HG02678 (cell line): Measurements from ENCODE around the gene USP47.

Experiments used
- ATAC-seq: cut with Tn5 transposase; IDR thresholded peaks from one replicate; pipeline ENCODE4 v1.9.1; 2021; ENCODE audit warnings: mild to moderate bottlenecking, moderate library complexity; ENCODE audit not compliant: unreplicated experiment

Gene USP47

DNA sequence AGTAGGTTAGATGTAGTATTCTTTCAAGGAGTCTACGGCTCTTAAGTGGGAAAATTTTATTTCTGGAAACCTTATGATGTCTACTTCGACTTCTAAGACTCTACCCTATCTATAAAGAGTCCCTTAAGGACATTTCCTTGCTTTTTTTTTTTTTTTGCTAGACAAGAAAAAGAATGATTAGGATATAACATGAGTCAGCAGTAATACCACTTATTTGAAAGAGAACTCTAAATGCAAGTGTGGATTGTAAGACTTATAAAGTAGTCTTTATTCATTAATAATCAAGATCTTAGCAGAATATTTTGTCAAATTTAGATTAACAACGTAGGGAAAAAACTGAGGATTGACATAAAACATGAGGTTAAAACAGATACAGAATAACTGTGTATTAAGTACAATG is 95.7 kb downstream of the USP47 start:
- ATAC-seq: no peak

DNA sequence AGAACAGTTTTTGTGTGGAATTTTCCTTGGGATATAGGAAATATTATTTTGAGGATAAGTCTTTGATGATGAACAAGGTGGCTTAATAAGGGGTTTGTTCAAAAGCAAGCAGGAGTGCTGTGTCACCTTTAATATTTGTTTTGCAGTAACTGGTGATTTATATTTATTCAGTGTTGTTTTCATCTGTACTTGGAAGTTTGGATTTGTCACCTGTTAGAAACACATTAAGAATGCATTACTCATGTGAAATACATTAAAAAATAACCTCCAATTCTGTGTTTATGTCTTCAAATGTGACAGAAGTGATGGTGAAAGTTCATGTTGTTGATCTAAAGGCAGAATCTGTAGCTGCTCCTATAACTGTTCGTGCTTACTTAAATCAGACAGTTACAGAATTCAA is 96.2 kb downstream of the USP47 start:
- no peak for ATAC-seq

DNA sequence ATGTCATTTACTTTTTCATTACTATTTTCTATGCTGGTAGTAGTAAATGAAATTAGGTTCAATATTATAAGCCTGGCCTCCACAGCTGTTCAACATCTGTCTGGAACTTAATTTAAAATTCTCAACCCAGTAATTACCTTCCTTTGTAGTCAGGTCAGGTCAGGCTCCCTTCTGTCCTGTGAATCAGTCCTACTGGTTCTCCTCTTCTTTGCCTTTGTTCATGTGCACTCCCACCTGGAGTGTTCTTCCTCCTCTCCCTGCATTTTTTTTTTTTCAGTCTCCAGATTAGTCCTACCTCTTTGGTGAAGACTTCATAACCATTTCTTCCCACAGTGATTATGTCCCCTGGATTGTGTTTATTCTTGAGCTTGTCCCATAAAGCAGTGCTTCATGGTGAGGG is 98.8 kb downstream of the USP47 start:
- ATAC-seq: no peak

DNA sequence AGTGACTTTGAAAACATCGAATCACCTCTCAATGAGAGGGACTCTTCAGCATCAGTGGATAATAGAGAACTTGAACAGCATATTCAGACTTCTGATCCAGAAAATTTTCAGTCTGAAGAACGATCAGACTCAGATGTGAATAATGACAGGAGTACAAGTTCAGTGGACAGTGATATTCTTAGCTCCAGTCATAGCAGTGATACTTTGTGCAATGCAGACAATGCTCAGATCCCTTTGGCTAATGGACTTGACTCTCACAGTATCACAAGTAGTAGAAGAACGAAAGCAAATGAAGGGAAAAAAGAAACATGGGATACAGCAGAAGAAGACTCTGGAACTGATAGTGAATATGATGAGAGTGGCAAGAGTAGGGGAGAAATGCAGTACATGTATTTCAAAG is 100.9 kb downstream of the USP47 start:
- ATAC-seq: no peak

DNA sequence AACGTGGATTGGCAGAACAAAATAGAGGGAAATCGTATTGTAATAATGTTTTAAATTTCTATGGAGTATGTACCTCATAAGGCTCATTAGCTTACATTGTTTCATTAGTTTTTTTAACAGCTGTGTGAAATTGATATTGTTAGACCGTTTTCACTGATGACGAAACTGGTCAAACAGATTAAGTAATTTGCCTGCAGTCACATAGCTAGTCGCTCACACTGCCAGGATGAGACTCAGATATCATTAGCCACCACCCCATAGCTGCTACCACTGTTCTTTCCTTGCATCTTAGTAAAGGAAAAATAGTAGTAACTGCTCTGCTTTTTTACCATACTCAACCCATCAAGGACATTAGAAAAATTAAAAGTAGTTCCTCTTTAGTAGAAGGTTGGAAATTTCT is 102.7 kb downstream of the USP47 start:
- ATAC-seq: no peak

DNA sequence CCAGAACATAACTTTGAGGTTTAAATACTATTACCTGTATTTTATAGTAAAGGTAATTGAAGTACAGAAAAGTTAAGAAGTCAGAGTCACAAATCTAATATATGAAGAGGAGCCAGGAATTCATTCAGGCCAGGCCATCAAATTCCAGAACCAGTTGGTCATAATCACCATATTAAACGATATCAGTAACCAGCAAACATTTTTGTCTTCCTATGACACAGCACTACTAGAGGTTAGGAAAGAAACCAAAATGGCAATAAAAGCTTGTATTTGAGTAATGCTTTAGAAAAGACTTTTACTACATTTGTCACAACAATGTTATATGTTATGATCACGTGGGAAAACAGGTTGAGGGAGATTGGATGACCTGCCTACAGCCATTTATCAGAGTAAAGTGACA is 104.4 kb downstream of the USP47 start:
- ATAC-seq: no peak

DNA sequence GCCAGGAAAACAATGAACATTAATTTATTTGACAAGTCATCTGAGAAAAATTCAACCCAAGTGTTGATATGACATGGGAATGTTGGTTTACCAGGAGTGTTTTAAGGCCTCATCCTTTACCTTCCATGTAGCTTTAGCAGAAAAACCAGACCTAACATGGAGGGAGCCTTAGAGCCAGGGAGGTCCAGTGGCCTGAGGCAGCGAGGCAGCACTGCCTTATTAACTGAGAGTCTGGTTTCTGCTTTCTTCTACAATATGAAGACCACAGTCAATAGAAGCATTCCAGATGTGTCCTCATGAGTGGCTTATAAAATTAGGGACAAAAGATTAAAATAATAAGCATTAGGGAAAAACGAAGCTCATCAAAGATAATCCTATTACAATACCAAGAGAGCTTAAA is 105.1 kb downstream of the USP47 start:
- ATAC-seq: no peak

DNA sequence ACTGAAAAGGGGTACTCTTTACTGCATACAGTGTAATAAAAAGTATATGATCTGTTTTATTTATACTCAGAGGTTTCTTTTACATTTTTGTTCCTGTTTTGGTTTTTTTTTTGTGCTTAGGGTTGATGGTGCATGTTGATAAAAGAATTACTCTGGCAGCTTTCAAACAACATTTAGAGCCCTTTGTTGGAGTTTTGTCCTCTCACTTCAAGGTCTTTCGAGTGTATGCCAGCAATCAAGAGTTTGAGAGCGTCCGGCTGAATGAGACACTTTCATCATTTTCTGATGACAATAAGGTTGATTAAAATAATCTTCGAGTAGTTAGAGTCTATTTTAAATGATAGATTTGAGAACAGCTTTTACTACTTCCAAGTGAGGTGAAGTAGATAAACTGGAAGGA is 106.1 kb downstream of the USP47 start:
- ATAC-seq: no peak

DNA sequence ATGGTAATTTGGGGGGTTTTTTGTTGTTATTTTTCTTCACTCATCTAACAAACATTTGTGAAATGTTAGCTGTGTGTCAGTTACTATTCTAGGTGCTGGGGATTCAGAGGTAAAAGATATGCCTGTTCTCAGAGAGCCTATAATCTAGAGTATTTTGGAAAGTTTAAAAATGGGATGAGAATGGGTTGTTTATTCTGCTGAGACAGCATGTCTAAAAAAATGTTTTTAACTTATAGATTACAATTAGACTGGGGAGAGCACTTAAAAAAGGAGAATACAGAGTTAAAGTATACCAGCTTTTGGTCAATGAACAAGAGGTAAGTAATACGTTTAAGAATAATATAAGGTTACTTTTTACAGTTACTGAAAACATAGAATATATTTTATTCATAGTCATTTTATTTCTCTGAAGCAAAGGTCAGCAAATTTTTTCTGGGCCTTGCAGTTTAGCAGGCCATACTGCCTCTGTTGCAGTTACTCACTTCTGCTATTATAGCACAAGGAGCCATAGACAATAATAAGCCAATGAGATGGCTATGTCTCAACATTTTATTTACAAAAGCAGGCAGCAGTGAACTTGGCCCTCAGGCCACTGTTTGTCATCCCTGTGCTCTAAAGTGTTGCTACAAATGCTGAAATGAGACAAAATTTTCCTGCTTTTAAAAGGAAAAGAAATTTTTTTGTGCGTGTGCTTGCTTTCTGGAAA is 106.6 kb downstream of the USP47 start:
- no peak for ATAC-seq

DNA sequence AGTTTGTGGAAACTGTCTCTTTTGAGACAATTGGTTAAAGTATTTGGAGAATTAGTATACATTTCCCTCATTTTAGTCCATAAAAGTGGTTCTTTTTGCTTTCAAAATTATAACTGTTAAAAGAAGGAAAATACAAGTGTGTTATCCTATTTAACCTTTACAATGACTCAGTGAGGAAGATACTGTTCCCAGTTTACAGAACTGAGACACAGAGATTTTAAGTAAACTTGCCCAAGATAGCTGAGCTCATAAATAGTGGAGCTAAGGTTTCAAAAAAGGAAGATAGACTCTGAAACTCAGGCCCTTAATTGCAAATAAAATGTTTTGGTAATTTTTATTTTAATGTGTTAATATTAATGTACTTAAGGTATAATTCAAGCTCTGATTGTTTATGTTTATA is 107.7 kb downstream of the USP47 start:
- ATAC-seq: no peak

DNA sequence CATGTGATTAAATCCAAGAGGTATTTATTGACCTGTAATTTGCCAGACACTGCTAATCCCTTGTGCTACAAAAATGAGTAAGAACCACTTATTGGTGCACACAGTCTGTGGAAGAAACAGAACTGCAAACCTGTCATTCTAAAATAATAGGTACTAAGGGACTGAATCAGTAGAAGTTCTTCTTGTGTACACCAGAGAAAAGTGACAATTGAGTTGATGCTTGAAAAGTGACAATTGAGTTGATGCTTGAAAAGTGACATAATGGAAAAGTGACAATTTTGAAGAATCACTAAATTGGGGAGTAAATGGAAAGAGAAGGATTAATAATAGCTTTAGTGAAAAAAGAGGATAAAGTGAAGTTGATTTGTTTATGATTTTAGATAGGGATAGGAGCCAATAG is 110.3 kb downstream of the USP47 start:
- no peak for ATAC-seq

DNA sequence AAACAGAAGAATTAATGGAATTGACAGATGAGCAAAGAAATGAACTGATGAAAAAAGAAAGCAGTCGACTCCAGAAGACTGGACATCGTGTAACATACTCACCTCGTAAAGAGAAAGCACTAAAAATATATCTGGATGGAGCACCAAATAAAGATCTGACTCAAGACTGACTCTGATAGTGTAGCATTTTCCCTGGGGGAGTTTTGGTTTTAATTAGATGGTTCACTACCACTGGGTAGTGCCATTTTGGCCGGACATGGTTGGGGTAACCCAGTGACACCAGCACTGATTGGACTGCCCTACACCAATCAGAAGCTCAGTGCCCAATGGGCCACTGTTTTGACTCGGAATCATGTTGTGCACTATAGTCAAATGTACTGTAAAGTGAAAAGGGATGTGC is 114.2 kb downstream of the USP47 start:
- ATAC-seq: no peak

DNA sequence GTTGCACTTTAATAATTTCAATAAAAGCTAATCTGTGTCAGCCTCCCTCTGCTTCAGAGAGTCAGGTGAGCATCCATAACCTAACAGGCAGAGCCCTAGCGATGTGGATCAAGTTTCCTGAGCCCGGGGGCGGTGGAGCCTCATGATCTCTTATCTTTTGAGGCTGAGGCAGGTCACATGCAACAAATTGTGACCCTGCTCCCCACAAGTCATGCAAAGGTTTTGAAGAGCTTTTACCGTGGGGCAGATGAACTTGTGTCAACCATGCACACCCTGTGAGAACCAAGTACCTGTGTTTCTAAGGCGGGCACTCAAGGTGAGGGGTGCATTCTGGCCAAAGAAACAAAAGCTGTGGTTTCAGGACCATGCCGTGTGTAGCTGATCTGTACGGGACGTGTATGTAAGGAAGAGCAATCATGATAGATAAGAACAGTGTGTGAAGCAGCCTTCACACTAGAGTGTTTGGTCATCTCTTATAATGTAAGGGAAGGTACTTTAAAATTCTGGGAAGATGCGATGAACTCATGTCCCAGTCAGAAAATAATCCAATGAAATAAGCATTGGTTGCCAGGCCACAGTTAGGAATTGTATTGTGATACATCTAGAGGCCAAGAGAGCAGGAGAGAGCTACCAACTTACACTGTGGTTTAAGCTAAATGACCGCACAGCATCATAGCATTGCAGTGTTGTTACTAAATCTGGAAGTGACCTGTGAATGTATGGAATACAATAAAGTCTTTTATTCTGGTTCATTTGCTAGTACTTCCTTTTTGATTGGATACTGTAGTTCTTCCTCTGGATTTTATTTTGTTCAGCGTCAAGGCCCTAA is 116.8 kb downstream of the USP47 start:
- ATAC-seq: no peak

DNA sequence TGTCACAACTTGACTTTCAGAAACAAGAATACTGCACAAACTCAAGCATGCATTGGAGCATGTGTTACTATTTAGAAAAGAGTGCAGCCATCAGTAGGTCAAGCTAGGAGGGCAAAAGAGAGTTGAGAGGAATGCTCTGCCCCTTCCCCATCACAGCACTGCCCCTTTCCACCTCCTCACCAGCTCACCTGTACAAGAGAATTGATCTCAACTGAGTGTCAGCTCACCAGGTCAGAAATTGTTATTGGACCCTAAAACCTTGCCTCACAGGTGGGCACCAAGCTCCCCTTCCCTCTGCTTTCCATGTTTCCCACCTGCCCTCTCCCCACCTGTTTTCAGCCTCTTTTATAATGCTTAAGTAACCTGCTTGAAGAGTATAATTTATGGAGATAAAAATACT is 117.8 kb downstream of the USP47 start:
- no peak for ATAC-seq

DNA sequence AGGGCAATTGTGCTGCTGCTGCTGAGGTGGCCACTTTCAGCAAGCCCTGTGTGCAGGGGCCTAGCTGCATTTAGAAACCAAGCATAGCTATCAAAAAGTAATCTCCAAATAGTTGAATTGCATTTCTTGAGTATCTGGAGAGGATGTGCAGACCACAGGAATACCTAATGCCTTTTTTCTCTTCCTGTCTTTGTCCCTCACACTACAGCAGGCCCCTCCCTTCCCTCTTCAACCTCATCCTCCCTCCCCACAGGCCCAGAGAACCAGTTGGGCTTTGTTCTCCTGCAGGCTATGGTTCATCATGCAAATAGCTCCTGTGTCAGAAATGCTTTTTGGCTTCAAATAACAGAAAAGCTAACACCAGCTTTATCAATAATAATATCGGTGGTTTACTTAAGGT is 118.9 kb downstream of the USP47 start:
- no peak for ATAC-seq

DNA sequence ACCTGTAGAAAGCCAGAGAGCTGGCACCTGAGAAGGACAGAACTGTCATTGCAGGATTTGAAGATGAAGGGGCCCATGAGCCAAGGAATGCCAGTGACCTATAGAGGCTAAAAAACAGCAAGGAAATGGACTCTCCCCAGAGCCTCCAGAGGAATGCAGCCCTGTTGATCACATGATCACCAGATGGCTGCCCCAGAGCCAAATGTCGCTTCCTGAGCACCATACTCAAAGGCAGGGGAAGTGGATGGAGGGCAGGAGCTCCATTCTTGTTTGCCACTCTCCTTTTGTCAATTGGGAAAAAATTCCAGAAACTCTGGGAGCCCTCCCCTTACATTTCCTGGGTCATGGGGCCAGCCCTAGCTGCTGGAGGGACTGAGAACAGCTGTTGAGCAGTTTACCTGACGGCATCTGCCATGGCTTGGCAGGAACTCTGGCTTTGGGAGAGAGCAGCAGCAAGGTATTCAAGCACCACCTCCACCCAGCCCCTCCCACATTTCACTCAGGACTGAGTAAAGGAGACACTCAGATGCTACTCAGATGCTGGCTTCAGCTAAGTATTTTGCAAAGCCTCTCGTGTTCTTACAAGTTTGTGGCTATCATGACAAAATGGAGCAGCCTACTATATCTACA is 119.7 kb downstream of the USP47 start:
- no peak for ATAC-seq

DNA sequence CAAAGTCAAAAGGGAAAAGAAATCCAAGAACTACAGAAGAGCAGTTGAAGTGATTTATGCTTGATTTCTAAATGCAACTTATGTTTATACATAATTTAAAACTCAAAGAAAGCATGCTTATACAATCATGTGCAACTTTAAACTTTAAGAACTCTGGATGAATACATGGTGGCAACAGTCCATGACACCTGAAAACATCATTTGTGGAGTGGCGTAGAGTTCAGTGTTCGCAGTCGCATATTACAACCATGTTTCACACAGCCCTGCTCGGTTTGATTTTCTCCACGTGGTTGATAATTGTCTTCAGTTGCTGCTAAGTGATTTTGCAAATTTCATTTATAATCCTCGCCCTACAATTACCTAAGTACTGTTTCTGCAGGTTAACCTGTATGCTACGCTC is 121.3 kb downstream of the USP47 start:
- no peak for ATAC-seq

DNA sequence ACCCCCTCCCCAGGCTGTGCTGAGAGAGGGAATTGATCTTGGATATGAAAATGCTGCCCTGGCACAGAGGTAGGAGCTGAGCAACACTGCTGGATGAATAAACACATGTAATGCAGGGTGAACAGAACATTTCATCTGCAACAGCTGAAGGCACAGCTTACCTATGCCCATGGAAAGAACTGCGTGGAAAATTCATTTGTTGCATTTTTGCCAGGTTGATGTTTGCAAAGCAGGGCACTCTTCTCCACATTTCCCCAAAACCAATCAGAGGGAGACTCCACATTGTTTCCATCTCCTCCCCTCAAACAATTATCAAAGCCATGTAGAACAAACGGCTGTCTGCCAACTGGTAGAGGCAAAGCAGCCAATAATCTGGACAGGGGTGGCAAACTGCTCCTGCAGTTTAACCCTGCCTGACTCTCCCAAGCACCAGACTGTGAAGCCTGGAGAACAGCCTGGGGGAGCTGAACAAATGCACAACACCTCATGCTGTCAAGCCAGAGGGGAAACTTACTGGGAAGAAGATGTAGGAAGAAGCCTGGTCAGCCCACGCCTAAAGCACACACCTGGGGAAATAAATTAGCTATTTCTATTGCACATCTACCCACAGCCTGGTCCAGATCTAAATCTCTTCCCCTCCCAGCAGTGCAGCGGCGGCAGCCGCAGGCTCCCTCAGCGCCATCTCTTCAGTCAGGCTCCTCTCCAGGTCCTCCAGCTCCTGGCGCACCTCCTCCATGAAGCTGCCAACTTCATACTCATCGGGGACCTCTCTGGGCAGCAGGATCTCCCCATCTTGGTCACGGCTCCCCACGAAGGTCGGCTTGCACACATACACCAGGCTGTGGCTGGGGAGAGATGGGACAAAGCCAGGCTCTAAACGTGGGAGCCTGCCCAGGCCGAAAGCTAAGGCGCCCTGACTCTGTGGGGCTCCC is 122.3 kb downstream of the USP47 start:
- no peak for ATAC-seq

DNA sequence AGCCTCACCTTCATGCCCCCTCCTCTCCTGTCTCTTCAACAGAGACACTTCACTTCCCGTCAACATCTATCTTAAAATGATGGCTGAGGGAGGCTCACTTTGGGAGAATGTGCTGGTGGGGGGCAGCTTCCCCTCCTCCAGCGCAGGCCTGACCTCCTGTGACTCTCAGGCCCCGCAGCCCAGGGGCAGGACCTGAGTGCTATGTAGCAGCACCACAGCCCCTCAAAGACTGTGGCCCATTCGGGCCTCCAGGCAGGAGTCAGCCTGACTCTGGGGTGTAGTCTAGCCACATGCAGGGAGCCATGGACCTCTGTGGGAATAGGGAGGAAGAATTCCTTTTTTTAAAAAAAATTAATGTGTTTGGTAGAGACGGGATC is 123.0 kb downstream of the USP47 start:
- ATAC-seq: no peak

DNA sequence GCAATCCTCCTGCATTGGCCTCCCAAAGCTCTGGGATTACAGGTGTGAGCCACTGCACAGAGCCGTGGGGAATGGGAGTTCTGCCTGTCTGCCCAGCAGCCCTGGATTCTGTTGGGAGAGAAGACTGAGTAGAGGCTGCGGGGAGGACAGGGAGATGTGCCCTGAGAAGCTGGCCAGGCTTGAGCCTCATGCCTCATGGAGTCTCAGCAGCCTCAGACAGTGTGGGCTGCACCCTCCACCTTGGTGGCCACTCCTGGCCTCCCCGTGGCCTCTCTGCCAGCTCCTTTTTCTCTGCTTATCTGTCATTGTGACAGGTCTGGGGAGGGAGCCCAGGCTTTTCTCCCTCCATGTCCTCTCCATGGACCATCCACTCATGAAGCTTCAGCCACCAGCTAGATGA is 123.4 kb downstream of the USP47 start:
- ATAC-seq: no peak
